HG03378 (cell line): Measurements from ENCODE around the gene SPTBN5.

Source experiments
- ATAC-seq: cut with Tn5 transposase; IDR thresholded peaks from one replicate; pipeline ENCODE4 v1.9.1; 2021; ENCODE audit warnings: mild to moderate bottlenecking, moderate library complexity; ENCODE audit not compliant: unreplicated experiment

The SPTBN5 gene

GRCh38 chr15:41893422-41894250 is at the start of gene SPTBN5:
Gene SPTBN5, minus strand, starts transcription at chr15:41894053. Its CDS starts 556 bp downstream, at chr15:41893497.
- no peak for ATAC-seq

- ATAC-seq = no peak
Observed at GRCh38 chr15:41942886-41943285, 49.0 kb upstream of the SPTBN5 start.

GRCh38 chr15:41941644-41942415 is 48.0 kb upstream of the SPTBN5 start:
- no peak for ATAC-seq

GRCh38 chr15:41940441-41940857 is 46.6 kb upstream of the SPTBN5 start:
- no peak for ATAC-seq

GRCh38 chr15:41939986-41940385 is 46.1 kb upstream of the SPTBN5 start:
- ATAC-seq = no peak

- no peak for ATAC-seq
Observed at GRCh38 chr15:41937568-41937923, 43.7 kb upstream of the SPTBN5 start.

- no peak for ATAC-seq
Observed at GRCh38 chr15:41936649-41937567, 43.1 kb upstream of the SPTBN5 start.

- no peak for ATAC-seq
Observed at GRCh38 chr15:41936155-41936554, 42.3 kb upstream of the SPTBN5 start.

GRCh38 chr15:41935566-41936020 is 41.7 kb upstream of the SPTBN5 start:
- no peak for ATAC-seq

GRCh38 chr15:41934843-41935242 is 41.0 kb upstream of the SPTBN5 start:
- ATAC-seq = no peak

- no peak for ATAC-seq
Observed at GRCh38 chr15:41933771-41934170, 39.9 kb upstream of the SPTBN5 start.

- ATAC-seq = no peak
Observed at GRCh38 chr15:41933326-41933725, 39.5 kb upstream of the SPTBN5 start.

- no peak for ATAC-seq
Observed at GRCh38 chr15:41932511-41933289, 38.8 kb upstream of the SPTBN5 start.

GRCh38 chr15:41932101-41932500 is 38.2 kb upstream of the SPTBN5 start:
- no peak for ATAC-seq

- ATAC-seq = no peak
Observed at GRCh38 chr15:41930867-41931222, 37.0 kb upstream of the SPTBN5 start.

- no peak for ATAC-seq
Observed at GRCh38 chr15:41930221-41930866, 36.5 kb upstream of the SPTBN5 start.

GRCh38 chr15:41928637-41929620 is 35.1 kb upstream of the SPTBN5 start:
- peak; percentile 54 for ATAC-seq

- ATAC-seq = no peak
Observed at GRCh38 chr15:41928100-41928499, 34.2 kb upstream of the SPTBN5 start.

- no peak for ATAC-seq
Observed at GRCh38 chr15:41927536-41927935, 33.7 kb upstream of the SPTBN5 start.
